GM21447 (cell line): ENCODE measurements around the gene TSPAN16.

Experiments used
- ATAC-seq: cut with Tn5 transposase; IDR thresholded peaks from one replicate; pipeline ENCODE4 v1.9.1; 2021; ENCODE audit not compliant: unreplicated experiment

TSPAN16 gene

DNA sequence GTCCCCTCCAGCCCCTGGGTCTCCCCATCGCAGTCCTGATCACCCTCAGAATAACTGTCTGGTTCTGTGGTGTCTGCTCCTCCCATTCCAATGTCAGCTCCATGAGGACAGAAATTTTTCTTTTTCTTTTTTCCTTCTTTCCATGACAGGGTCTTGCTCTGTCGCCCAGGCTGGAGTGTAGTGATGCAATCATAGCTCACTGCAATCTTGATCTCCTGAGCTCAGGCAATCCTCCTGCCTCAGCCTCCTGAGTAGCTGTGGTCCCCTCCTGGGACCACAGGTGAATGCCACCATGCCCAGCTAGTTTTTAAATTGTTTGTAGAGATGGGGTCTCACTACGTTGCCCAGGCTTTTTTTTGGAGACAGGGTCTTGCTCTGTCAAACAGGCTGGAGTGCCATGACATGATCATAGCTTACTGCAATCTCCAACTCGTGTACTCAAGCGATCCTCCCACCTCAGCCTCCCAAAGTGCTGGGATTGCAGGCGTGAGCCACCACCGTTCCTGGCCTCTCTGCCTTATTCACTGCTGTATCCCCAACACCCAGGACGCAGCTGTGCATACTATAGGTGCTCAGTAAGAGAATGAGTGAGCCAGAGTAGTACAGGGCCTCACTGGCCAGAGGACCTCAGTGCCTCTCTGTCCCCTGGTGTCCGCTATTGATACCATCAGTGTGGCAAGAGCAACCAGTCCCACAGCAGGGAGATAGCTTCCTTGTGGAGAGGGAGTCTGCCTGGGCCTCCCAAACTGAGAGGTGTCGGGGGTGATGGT is 28.5 kb upstream of the TSPAN16 start:
- ATAC-seq: no peak

DNA sequence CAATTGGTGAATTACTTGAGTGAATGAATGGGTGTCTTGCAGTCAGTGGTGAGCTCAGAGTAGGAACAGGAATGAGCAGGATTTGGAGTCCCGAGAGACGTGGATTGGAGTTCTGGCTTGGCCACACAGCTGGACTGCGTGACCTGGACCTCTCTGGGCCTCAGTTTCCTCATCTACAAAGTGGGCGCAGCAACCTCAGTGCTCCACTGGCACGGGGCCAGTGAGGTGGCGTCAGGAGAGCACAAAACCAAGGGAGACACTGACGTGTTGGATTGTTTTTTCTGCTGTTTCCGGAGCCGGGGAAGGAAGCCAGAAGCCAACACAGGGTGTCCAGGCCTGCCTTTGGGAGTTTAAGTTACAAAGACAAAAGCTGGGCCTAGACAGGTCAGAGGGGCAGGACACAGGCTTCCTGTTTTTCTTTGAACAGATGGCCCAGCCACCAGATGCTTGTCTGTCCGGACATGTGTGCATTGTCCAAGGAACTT is 27.1 kb upstream of the TSPAN16 start:
- ATAC-seq: no peak

DNA sequence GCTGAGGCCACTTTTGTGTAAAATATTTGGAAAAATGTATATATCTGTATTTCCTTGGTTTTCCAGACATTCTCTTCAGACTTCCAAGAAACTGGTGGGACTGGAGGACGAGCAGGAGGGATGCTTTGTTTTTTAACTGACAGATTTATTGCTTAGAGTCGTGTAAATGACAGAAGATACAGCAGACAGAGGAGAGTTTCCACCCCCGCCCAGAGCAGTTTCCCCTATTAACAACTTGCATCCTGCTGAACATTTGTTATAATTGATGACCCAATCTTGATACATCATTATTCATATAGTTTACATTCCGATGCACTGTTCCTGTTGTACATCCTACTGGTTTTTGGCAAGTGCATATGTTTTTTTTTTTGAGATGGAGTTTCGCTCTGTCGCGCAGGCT is 26.6 kb upstream of the TSPAN16 start:
- ATAC-seq: no peak

DNA sequence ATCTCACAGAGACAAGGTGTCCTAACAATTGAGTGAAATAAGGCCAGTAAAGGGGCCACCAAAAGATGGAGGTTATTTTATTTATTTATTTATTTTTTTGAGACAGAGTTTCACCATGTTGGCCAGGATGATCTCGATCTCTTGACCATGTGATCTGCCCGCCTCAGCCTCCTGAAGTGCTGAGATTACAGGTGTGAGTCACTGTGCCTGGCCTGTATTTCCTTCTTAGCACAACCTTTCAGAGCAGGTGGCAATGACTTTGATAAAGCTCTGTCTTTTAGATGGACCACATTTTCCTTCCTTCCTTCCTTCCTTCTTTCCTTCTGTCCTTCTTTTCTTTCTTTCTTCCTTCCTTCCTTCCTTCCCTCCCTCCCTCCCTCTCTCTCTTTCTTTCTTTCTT is 22.7 kb upstream of the TSPAN16 start:
- no peak for ATAC-seq

DNA sequence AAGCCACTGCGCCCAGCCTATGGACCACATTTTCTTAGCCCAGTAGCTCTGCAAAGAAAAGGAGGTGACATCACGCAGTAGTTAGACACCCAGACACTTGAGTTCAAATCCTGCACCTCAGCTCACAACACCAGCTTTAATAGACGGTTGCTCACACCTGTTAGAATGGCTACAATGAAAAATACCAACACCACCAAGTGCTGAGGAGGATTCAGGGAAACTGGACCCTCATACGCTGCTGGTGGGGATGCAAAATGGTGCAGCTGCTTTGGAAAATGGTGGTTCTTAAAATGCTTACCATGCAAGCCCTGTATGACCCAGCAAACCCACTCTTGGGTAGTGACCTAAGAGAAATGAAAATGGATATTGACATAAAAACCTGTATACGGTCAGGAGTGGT is 22.0 kb upstream of the TSPAN16 start:
- ATAC-seq: no peak

DNA sequence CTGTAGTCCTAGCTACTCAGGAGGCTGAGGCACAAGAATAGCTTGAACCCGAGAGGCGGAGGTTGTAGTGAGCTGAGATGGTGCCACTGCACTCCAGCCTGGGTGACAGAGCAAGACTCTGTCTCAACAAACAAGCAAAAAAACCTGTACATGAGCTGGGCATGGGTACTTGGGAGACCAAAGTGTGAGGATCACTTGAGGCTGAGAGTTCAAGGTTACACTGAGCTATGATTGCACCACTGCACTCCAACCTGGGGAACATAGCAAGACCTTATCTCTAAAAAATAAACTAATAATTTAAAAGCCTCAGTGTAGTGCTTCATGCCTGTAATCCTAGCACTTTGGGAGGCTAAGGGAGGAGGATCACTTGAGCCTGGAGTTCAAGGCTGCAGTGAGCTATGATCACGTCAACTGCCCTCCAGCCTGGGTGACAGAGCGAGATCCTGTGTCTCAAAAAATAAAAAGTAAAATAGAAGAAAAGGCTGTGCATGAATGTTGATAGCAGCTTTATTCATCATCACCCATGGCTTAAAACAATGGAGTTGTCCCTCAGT is 21.4 kb upstream of the TSPAN16 start:
- no peak for ATAC-seq

DNA sequence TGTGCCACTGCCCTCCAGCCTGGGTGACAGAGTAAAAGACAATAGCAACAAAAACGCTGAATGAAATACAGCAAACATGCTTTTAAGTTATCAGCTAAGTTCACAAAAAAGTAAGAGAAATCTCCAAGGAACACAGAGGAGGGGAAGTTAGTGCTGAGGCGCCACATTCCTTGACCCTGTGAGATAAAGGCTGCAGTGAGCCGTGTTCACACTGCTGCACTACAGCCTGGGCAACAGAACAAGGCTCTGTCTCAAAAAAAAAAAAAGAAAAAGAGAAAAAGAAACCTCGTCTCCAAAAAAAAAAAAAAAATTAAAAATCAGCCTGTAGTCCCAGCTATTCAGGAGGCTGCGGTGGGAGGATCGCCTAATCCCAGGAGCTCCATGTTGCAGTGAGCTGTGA is 17.3 kb upstream of the TSPAN16 start:
- no peak for ATAC-seq

DNA sequence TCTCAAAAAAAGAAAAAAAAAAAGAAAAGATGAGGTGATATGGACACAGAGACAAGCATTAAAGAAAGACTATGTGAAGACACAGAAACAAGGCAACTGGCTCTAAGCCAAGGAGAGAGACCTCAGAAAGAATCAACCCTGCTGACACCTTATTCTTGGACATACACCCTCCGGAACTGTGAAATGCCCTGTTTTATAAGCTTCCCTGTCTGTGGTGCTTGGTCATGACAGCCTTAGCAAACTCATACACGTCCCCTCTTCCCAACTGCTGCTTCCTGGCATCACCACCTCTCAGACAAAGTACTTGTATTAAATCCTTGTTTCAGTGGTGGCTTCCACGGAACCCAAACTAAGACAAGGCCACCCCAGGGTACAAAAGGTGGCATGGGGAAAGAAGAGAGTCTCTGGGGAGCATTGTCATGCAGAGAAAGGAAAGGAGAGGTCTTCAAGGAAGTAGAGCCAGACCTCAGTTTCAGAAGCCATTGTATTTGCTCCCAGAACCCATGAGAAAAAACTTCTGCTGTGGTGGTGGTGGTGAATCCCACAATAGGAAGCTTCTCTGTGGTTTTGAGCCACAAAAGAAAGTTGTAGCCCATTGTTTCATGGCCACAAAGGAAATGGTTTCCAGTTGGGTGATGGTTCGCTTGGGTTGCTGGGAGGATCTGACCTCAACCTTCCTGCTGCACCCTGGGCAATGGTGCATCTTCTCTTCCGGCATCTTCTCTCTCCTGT is 16.3 kb upstream of the TSPAN16 start:
- ATAC-seq: no peak

DNA sequence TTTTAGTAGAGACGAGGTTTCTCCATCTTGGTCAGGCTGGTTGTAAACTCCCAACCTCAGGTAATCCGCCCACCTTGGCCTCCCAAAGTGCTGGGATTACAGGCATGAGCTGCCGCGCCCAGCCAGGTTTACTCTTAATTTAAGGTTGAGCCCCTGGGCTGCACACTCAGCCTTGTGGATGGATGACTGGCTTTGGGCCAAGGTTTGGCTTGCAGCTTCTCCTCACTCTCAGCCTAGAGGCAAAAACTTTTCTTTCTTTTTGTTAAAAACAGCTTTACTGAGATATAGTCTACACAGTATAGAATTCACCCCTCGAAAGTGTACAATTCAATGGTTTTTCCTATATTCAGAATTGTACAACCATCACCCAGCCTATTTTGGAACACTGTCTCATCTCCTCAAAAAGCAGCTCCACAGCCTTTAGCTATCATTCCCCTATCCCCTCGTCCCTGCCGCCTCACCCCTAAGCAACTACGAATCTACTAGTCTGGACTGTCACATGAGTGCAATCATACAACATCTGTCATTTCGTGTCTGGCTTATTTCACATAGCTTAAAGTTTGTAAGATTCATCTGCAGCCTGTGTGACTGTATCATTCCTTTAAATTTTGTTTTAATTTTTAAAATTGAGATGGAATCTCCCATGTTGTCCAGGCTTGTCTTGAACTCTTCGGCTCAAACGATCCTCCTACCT is 14.5 kb upstream of the TSPAN16 start:
- no peak for ATAC-seq

DNA sequence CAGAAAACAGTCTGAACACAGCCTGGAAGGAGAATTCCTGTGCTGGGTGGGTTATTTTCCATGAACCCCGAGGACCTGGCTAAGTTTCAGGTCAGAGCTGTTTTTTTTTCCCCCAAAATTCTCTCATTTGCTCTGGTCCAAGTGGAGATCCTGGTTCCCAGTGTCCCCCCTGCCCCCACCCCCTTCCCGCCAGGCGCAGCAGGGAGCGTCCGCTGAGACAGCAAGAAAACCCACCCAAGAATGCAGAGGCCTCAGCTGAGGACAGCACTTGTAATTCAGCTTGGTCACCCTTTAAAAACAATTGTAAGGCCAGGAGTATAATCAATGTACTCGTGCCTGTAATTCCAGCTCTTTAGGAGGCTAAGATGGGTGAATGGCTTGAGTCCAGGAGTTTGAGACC is 11.4 kb upstream of the TSPAN16 start:
- ATAC-seq: no peak

DNA sequence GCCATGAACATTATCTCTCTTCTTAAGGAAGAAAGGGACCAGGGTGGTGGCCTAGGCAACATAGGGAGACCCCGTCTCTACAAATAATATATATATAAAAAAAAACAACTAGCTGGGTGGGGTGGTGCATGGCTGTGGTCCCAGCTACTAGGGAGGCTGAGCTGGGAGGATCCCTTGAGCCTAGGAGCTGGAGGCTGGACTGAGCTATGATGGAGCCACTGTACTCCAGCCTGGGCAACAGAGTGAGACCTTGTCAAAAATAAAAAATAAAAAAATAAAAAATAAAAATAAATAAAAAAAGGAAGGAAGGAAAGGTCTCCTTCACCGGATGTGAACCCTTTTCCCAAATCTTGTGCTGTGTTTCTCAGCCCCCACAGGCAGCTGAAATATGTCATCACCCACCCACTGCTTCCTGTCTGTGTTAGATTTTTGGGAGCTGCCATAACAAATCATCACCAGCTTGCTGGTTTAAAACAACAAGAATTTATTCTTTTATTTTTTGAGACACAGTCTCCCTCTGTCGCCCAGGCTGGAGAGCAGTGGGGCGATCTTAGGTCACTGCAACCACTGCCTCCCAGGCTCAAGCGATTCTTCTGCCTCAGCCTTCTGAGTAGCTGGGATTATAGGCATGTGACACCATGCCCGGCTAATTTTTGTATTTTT is 9.5 kb upstream of the TSPAN16 start:
- ATAC-seq: no peak

DNA sequence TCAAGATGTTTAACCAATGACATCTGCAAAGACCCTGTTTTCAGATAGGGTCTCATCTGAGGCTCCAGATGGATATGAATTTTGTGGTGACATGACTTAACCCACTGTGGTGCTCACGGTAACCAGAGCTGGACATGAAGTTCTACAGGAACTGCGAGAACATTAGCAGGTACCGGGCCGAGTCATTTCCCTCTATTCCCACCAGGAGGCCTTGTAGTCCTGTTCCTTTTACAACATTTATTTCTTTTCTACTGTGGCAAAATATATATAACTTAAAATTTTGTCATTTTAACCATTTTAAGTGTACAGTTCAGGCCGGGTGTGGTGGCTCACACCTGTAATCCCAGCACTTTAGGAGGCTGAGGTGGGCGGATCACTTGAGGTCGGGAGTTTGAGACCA is 7.6 kb upstream of the TSPAN16 start:
- no peak for ATAC-seq

DNA sequence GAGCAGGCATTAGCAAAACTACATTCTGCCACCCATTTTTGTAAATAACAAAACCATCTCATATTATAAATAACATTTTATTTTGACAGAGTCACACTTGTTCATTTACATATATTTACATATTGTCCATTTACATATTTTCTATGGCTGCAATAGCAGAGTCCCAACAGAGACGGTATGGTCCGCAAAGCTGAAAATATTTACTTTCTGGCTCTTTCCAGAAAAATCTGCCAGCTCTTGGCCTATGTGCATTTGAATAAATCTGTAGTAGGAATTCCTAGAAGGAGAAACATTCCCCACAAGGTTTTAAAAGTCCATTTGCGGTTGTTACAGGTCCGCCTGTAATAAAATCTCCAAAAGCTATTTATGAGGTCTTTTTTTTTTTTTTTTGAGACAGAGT is 5.7 kb upstream of the TSPAN16 start:
- ATAC-seq: no peak

DNA sequence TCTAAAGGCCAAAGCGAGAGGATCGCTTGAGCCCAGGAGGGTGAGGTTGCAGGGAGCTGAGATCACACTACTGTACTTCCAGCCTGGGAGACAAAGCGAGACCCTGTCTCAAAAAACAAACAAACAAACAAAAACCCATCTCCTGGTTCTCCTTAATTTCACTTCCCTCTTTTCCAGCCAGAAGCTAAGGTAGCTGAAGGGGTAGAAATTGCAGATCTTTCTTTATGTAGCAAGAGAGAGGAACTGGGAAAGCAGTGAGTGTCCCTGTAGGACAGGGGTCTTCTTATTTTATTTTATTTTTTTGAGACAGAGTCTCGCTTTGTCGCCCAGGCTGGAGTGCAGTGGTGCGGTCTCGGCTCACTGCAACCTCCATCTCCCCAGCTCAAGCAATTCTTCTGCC is 4.5 kb upstream of the TSPAN16 start:
- ATAC-seq: no peak

DNA sequence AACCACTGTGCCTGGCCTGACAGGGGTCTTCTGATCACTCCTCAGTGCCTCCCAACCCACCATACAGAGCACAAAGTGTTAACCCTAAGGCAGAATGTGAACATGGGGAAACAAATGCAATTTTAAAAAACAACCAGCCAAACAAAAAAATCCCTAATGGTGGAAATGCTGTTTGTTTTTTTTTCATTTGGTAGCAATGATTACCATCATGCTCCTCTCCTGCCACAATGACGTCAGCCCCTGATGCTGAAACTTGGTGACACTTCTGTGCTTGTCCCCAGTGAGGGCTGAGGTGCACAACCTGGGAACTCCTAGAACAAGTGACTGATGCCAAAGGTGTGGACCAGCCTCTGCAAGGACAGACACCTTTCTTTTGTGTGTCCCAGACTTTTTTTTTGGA is 4.0 kb upstream of the TSPAN16 start:
- ATAC-seq: no peak

DNA sequence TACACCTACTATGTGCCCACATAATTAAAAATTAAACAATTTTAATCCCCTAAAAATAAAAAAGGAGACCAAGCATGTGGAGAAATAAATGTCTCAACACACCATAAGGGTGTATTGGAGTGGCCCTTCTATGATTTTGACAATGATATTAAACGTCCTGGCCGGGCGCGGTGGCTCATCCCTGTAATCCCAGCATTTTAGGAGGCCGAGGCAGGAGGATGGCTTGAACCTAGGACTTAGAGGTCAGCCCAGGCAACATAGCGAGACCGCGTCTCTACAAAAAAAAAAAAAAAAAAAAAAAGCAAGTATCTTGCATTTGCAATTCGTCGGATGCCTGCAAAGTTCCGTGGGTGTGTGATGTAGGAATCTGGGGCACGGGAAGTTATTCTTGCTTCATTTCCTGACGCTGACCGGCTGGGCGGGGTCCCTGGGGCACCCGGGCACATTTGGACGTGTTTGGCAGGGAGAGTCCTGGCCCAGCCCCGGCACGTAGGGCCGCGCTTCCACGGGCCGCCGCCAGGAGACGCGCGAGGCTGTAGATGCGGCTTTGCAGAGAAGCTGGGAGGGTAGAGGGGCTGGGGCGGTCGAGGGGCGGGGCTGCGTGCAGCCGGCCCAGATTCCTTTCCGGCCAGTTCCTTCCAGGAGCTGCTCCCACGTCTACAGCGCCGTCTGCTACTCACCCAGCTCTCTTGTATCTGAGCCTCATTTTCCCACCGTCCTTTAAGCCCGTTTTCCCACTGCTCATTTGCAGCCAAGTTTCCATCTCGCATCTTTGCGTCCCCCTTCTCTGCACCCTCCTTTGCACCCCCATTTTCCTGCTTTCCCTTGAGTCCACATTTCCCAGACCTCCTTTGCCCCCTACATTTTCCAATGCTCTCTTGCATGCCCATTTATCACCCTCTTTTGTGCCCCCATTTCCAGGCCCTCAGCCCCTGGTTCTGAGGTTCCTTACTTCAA is 2.2 kb upstream of the TSPAN16 start:
- no peak for ATAC-seq

DNA sequence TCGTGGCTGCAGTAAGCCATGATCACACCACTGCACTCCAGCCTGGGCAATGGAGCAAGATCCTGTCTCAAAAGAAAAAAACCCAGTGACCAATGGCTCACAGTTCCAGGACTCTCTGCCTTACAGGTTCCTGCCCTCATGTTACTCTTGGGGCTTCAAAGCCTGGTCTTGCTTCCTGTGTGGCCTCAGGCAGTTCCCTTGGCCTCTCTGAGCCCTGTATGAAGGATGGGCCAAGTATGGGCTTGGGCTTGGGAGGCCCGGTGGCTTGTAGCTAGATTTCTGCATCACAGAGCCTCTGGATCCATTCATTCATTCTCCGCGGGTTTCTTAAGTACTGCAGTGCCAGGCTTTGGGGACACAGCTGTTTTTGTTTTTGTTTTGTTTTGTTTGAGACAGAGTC is 780 bp upstream of the TSPAN16 start:
- ATAC-seq: no peak

DNA sequence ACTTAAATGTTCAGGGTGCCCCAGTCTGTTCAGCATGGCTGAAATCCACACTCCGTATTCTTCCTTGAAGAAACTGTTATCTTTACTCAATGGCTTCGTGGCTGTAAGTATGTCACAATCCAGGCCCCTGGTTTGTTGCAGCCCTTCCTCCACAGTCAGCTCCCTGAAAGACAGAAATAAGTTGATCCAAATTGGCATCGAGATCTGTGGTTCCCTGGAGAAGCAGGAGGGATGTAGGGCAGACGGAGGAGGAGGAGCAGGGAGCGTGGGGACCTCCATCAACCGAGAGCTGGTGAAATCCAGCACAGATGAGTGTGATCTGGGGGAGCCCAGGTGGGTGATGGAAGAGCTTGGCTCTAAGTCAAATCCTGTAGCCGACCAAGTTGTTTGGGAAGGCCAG is 304 bp downstream of the TSPAN16 start:
- ATAC-seq: no peak

DNA sequence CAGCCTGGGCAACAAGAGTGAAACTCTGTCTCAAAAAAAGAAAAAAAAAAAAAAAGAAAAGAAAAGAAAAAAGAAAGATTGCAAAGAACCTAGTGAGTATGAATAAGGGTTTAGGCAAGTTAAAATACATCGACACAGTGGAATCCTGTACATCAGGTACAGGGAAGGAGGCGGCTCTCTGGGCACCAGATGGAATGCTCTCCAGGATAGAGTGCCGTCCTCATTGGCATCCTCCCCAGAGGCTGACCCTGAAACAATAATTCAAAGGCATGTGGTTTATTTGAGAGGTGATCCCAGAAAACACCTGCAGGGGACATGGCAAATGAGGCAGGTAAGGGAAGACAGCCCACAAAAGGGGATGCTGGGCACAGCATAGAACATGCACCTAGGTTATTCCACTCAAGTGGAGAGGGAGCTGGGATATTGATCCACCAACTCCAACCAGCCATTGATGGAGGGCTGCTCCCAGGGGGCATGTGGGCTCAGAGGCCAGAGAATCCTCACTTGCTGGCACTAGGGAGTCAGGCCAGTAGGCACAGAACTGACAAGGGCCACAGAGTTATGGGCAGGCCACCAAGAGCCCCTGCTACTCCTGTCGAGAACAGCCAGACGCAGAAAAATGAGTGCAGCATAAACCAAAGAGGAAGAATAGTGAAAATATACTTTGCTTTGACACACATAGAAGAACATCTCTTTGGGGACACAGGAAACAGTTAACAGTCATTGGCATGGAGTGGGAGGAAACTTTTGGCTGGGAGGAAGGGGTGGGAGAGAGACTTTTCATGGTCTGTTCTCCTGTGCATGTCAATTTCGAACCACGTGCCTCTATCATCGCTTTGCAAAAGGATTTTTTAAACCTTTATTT is 4.2 kb downstream of the TSPAN16 start:
- no peak for ATAC-seq
